ENCODE data around the gene MTHFD1L. TPM values are rescaled to one million over a fixed set of nuclear protein-coding genes. Genes with fewer than 3 reads are reported as not detected.
A peak's percentile ranks its signal among the peaks of the same experiment; 100 is the strongest.
"Not testable (repeated sequence)": the region's sequence is repeated elsewhere in the genome, so short reads cannot be mapped to it uniquely, and the experiment has no call there.

The MTHFD1L gene
- total and polyA plus RNA-seq, 2 donors (not counting 3 experiments of a cell fraction or from before 2014, with no cell fraction given), result 40.2 to 120 TPM

DNA sequence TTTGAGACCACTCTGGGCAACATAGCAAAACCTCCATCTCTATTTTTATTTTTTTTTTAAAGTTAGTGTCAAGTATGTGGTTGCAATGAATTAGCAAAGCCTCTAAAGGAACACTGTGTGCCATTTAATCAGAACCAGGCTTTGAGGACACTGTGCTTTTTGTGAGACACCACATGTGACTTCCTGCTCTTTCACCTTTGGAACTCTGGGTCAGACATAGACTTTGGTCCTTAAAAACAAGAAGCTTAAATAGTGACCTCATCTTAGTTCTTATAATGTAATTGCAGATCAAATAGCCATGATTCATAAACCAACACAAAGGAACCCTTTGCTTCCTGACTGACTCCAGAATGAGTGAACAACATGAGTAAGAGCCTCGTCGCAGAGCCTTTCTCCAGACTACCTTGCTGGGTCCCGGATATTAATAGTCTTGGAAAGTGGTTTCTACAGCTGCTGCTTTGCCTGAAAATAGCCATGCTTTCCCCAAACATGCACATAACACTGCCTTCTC is 170.8 kb downstream of the MTHFD1L start:
- DNase-seq (ENCODE audit: low read depth, low spot score), result peak; percentile 96
- dilution Hi-C loops (cut with MboI; ENCODE audit: extremely low pct_ligation_motif_present, low sequenced_read_pairs); BruUV-seq (replicated peaks); H3K27me3 ChIP-seq (ENCODE audit: control insufficient read depth in 2 of 2, insufficient read depth in 2 of 2, low read length in 2 of 2); H3K9me1 ChIP-seq (replicated peaks; ENCODE audit: control insufficient read depth, extremely low read depth, insufficient read depth, low read length); H3K36me3 ChIP-seq (ENCODE audit: control insufficient read depth in 2 of 2, extremely low read depth in 1 of 2, insufficient read depth in 2 of 2, low read length in 2 of 2); H2AFZ ChIP-seq (ENCODE audit: low read depth, low read length); H4K20me1 ChIP-seq (replicated peaks; ENCODE audit: control insufficient read depth, extremely low read depth, insufficient read depth, low read length); H3K9me3 ChIP-seq (replicated peaks; ENCODE audit: control insufficient read depth, insufficient read depth, low read length); H3K4me3 ChIP-seq (replicated peaks in 1 of 3; ENCODE audit: insufficient read depth in 1 of 3, low read depth in 1 of 3, low read length in 3 of 3); H3K79me2 ChIP-seq (ENCODE audit: control insufficient read depth, insufficient read depth, low read length): not testable (repeated sequence)
- ChIA-PET POLR2A (interaction anchor here (0.6 kb wide), 1 partner anchor 136 kb away, joined by 6 read pairs; no protein-coding TSS in a partner anchor), CTCF (interaction anchor here (0.6 to 2.5 kb wide), 4 partner anchors 22 to 288 kb away, joined by 3 to 14 read pairs (median 8); no protein-coding TSS in a partner anchor)
- FAIRE-seq, result peak; percentile 95
- intact Hi-C loops (cut with micrococcal nuclease), result loop anchor here (1.0 to 2.0 kb wide), 6 partner anchors 24 to 417 kb away; partner anchors contain the start of gene RMND1
- TF ChIP-seq JUN (IDR thresholded peaks at IDR 0.05; ENCODE audit: borderline replicate concordance, insufficient read depth, insufficient read length, low read depth) (peak; percentile 93), FOS (IDR thresholded peaks at IDR 0.05; ENCODE audit: borderline replicate concordance, insufficient read depth, low read length) (peak; percentile 94), POLR2AphosphoS5 (IDR thresholded peaks at IDR 0.05; ENCODE audit: insufficient read depth, low read depth, low read length) (peak; percentile 74), GATA2 (IDR thresholded peaks at IDR 0.05; ENCODE audit: insufficient read depth, insufficient read length, low read depth, low read length) (peak; percentile 43)
- H3K27ac ChIP-seq (ENCODE audit: insufficient read depth, low read depth, low read length), result peak overlapping the region; percentile 100
- H3K9ac ChIP-seq (replicated peaks; ENCODE audit: extremely low read depth, insufficient read depth, low read length), result peak overlapping the region; percentile 95
- H3K4me1 ChIP-seq (ENCODE audit: control insufficient read depth, extremely low read depth, insufficient read depth, low read length), result peaks cover 45% of the 10 kb centered on the region
- H3K4me2 ChIP-seq (ENCODE audit: insufficient read depth, low read length), result peak overlapping the region; percentile 36

DNA sequence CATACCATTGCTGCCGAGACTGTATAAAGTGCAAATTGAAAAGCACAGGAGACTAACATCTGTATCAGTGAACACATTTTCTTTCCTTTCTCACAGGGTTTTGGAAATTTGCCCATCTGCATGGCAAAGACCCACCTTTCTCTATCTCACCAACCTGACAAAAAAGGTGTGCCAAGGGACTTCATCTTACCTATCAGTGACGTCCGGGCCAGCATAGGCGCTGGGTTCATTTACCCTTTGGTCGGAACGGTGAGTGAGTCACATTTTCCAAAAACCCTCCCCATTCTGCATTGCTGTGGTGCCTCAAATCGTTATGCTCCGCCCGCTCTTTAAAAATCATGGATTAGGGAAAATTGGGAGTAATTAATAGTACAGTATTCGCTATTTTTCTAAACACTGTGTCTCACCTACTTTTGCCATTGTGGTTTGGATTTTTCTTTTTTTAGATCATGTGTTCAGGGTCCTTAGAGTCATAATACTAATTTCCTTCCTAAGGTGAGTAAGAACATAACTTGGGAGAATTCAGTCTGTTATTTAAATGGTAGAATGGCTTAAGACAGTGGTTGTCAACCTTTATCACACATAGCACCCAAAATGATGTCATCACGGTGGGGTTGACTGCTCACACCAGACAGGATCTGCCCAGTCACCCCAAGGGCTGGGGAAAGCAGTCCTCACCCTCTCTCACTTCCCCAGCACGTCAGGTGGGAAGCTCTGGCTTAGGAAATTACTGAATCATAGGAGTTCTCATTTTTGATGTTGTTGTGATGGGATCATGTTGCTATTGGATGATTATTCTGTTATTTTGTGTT is 171.6 kb downstream of the MTHFD1L start:
- Histone ChIP-seq H3K79me2 (ENCODE audit: control insufficient read depth, insufficient read depth, low read length) (peaks cover 10% of the 10 kb centered on the region), H3K27me3 (ENCODE audit: control insufficient read depth in 2 of 2, insufficient read depth in 2 of 2, low read length in 2 of 2) (no peaks in the 10 kb centered on the region), H3K9me1 (replicated peaks; ENCODE audit: control insufficient read depth, extremely low read depth, insufficient read depth, low read length) (no peaks in the 10 kb centered on the region), H3K27ac (ENCODE audit: insufficient read depth, low read depth, low read length) (peak overlapping the region; percentile 100), H3K36me3 (ENCODE audit: control insufficient read depth in 2 of 2, extremely low read depth in 1 of 2, insufficient read depth in 2 of 2, low read length in 2 of 2) (peaks cover 2 to 4% of the 10 kb centered on the region in 2 experiments), H3K9ac (replicated peaks; ENCODE audit: extremely low read depth, insufficient read depth, low read length) (peak overlapping the region; percentile 95), H3K4me2 (ENCODE audit: insufficient read depth, low read length) (peak overlapping the region; percentile 36), H2AFZ (ENCODE audit: low read depth, low read length) (no peak overlapping the region), H3K9me3 (replicated peaks; ENCODE audit: control insufficient read depth, insufficient read depth, low read length) (no peaks in the 10 kb centered on the region), H3K4me3 (replicated peaks in 1 of 3; ENCODE audit: insufficient read depth in 1 of 3, low read depth in 1 of 3, low read length in 3 of 3) (no peak overlapping the region), H3K4me1 (ENCODE audit: control insufficient read depth, extremely low read depth, insufficient read depth, low read length) (peaks cover 52% of the 10 kb centered on the region), H4K20me1 (replicated peaks; ENCODE audit: control insufficient read depth, extremely low read depth, insufficient read depth, low read length) (no peaks in the 10 kb centered on the region)
- BruUV-seq (replicated peaks), result TSS peak; percentile 64
- dilution Hi-C loops (cut with MboI; ENCODE audit: extremely low pct_ligation_motif_present, low sequenced_read_pairs) (no loop called here), intact Hi-C loops (cut with micrococcal nuclease) (loop anchor here (1.0 to 2.0 kb wide), 8 partner anchors 8 to 416 kb away; partner anchors contain the start of gene RMND1)
- DNase-seq (ENCODE audit: low read depth, low spot score) (peak; percentile 82), FAIRE-seq (peak; percentile 65)
- TF ChIP-seq FOS (IDR thresholded peaks at IDR 0.05; ENCODE audit: borderline replicate concordance, insufficient read depth, low read length) (peak; percentile 89), MYC (IDR thresholded peaks at IDR 0.05; ENCODE audit: low read depth, low read length) (no peak), JUN (IDR thresholded peaks at IDR 0.05; ENCODE audit: borderline replicate concordance, insufficient read depth, insufficient read length, low read depth) (peak; percentile 89), EZH2 (IDR thresholded peaks at IDR 0.05; ENCODE audit: borderline replicate concordance, low read depth, low read length, severe bottlenecking) (no peak), GATA2 (IDR thresholded peaks at IDR 0.05; ENCODE audit: insufficient read depth, insufficient read length, low read depth, low read length) (peak; percentile 78), POLR2AphosphoS5 (IDR thresholded peaks at IDR 0.05; ENCODE audit: insufficient read depth, low read depth, low read length) (peak; percentile 38), POLR2A (IDR thresholded peaks at IDR 0.05; ENCODE audit: low read depth, low read length) (peak; percentile 44)
- TF ChIP-seq, protein P1, sequence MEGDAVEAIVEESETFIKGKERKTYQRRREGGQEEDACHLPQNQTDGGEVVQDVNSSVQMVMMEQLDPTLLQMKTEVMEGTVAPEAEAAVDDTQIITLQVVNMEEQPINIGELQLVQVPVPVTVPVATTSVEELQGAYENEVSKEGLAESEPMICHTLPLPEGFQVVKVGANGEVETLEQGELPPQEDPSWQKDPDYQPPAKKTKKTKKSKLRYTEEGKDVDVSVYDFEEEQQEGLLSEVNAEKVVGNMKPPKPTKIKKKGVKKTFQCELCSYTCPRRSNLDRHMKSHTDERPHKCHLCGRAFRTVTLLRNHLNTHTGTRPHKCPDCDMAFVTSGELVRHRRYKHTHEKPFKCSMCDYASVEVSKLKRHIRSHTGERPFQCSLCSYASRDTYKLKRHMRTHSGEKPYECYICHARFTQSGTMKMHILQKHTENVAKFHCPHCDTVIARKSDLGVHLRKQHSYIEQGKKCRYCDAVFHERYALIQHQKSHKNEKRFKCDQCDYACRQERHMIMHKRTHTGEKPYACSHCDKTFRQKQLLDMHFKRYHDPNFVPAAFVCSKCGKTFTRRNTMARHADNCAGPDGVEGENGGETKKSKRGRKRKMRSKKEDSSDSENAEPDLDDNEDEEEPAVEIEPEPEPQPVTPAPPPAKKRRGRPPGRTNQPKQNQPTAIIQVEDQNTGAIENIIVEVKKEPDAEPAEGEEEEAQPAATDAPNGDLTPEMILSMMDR (IDR thresholded peaks at IDR 0.05; ENCODE audit: extremely low read depth in 1 of 2, insufficient read depth in 1 of 2, low read depth in 1 of 2, low read length in 2 of 2), result no peak
- TF ChIP-seq, protein P2, sequence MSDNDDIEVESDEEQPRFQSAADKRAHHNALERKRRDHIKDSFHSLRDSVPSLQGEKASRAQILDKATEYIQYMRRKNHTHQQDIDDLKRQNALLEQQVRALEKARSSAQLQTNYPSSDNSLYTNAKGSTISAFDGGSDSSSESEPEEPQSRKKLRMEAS (IDR thresholded peaks at IDR 0.05; ENCODE audit: insufficient read depth, insufficient read length), result no peak
- ChIA-PET CTCF (interaction anchor here (1.2 to 2.5 kb wide), 3 partner anchors 23 to 287 kb away, joined by 4 to 14 read pairs (median 11); no protein-coding TSS in a partner anchor), POLR2A (interaction anchor here (0.6 kb wide), 1 partner anchor 30 kb away, joined by 4 read pairs; no protein-coding TSS in a partner anchor)
